IMR-90 (cell line): ENCODE results near the gene KTN1. TPM values are rescaled to one million over a fixed set of nuclear protein-coding genes. Genes with fewer than 3 reads are reported as not detected.

ENCODE experiments used
- ATAC-seq: fragments of 200-7000 bp; cut with Tn5 transposase; 2 replicates; pipeline ENCODE4 v1.9.1; 2020; ENCODE audit warnings: low read depth, mild to moderate bottlenecking, moderate library complexity
- BruUV-seq: library from RNA; stranded (reverse); fragments of 400-500 nt; replicated peaks from 2 replicates; lab custom pipeline; 2021; lab: Mats Ljungman, UMichigan
- CTCF ChIA-PET: fragments of 300-600 bp; formaldehyde crosslinking; extraction: SDS; loops from one replicate; lab custom pipeline; 2021; ENCODE audit warnings: antibody characterized with exemption; lab: Yijun Ruan, JAX
- POLR2A ChIA-PET: fragments of 300-600 bp; sonication (Branson Sonifier 250); formaldehyde crosslinking; loops from one replicate; lab custom pipeline; 2022; ENCODE audit warnings: antibody characterized with exemption; ENCODE audit not compliant: unreplicated experiment; lab: Charles Lee
- DNase-seq: peaks from one replicate; pipeline ENCODE4 v3.0.0; 2013
- H2AFZ ChIP-seq: replicated peaks from 2 replicates; pipeline ENCODE3; 2013; ENCODE audit warnings: low read length, mild to moderate bottlenecking; ENCODE audit not compliant: poor library complexity
- H2AK5ac ChIP-seq: 2 replicates; pipeline ENCODE4 v1.6.1; 2013; ENCODE audit warnings: low read depth, low read length, inconsistent platforms
- H2AK9ac ChIP-seq: replicated peaks from 2 replicates; pipeline ENCODE3; 2013; ENCODE audit warnings: mild to moderate bottlenecking, low read depth, low read length, moderate library complexity; ENCODE audit not compliant: poor library complexity
- H2BK120ac ChIP-seq: 2 replicates; pipeline ENCODE4 v1.6.1; 2013; ENCODE audit warnings: low read depth, low read length, inconsistent platforms
- H2BK15ac ChIP-seq: 3 replicates; pipeline ENCODE4 v1.6.1; 2013; ENCODE audit warnings: low read depth, low read length, inconsistent platforms
- H2BK20ac ChIP-seq: 2 replicates; pipeline ENCODE4 v1.6.1; 2013; ENCODE audit warnings: low read depth, mild to moderate bottlenecking, inconsistent platforms, low read length, moderate library complexity
- H2BK5ac ChIP-seq: 2 replicates; pipeline ENCODE4 v1.6.1; 2013; ENCODE audit warnings: mild to moderate bottlenecking, low read depth, low read length, inconsistent platforms; ENCODE audit not compliant: poor library complexity, severe bottlenecking
- H3K14ac ChIP-seq: replicated peaks from 2 replicates; pipeline ENCODE4 v1.6.1; 2013; ENCODE audit warnings: low read depth, low read length, inconsistent platforms
- H3K18ac ChIP-seq: 2 replicates; pipeline ENCODE4 v1.6.1; 2013; ENCODE audit warnings: low read depth, low read length, control low read depth
- H3K23ac ChIP-seq: 2 replicates; pipeline ENCODE4 v1.6.1; 2013; ENCODE audit warnings: low read depth, low read length, inconsistent platforms
- H3K27ac ChIP-seq: 2 replicates; pipeline ENCODE4 v1.5.1; 2013; ENCODE audit warnings: mild to moderate bottlenecking, control low read depth, low read length; ENCODE audit not compliant: insufficient read depth
- H3K27me3 ChIP-seq: 2 replicates; pipeline ENCODE4 v1.6.1; 2013; ENCODE audit warnings: low read length; ENCODE audit not compliant: control insufficient read depth, insufficient read depth
- H3K36me3 ChIP-seq: 2 replicates; pipeline ENCODE4 v1.6.1; 2013; ENCODE audit warnings: low read length, mixed read lengths; ENCODE audit not compliant: control insufficient read depth, insufficient read depth
- H3K4ac ChIP-seq: 2 replicates; pipeline ENCODE4 v1.6.1; 2013; ENCODE audit warnings: low read depth, low read length, inconsistent platforms
- H3K4me1 ChIP-seq: 2 replicates; pipeline ENCODE4 v1.6.1; 2013; ENCODE audit warnings: low read length, mixed read lengths; ENCODE audit not compliant: control insufficient read depth, insufficient read depth
- H3K4me2 ChIP-seq: 2 replicates; pipeline ENCODE4 v1.6.1; 2013; ENCODE audit warnings: low read depth, mild to moderate bottlenecking, control low read depth, low read length, moderate library complexity
- H3K4me3 ChIP-seq: 2 replicates; pipeline ENCODE4 v1.5.1; 2013; ENCODE audit warnings: low read depth, mild to moderate bottlenecking, control low read depth, low read length, moderate library complexity; ENCODE audit not compliant: insufficient read depth
- H3K56ac ChIP-seq: 2 replicates; pipeline ENCODE4 v1.6.1; 2013; ENCODE audit warnings: low read length, inconsistent platforms; ENCODE audit not compliant: insufficient read depth; ENCODE audit errors: extremely low read depth
- H3K79me1 ChIP-seq, 2 experiments: 2 replicates each; pipeline ENCODE4 v1.6.1; 2013; ENCODE audit warnings: low read length in 2 of 2, inconsistent platforms in 1 of 2, low read depth in 1 of 2
- H3K9ac ChIP-seq: 2 replicates; pipeline ENCODE4 v1.6.1; 2013; ENCODE audit warnings: low read depth, low read length, control low read depth
- H3K9me1 ChIP-seq: 2 replicates; pipeline ENCODE4 v1.6.1; 2013; ENCODE audit warnings: low read length, inconsistent platforms; ENCODE audit not compliant: insufficient read depth
- H3K9me3 ChIP-seq: 2 replicates; pipeline ENCODE4 v1.6.1; 2013; ENCODE audit warnings: low read length; ENCODE audit not compliant: control insufficient read depth, insufficient read depth
- H4K20me1 ChIP-seq: 2 replicates; pipeline ENCODE4 v1.6.1; 2013; ENCODE audit warnings: low read length, inconsistent platforms; ENCODE audit not compliant: insufficient read depth
- H4K5ac ChIP-seq: 2 replicates; pipeline ENCODE4 v1.6.1; 2013; ENCODE audit warnings: mild to moderate bottlenecking, low read depth, low read length, control low read depth
- H4K8ac ChIP-seq, 2 experiments: 2 replicates each; pipeline ENCODE4 v1.6.1; 2013; ENCODE audit warnings: low read depth in 2 of 2, low read length in 2 of 2, control low read depth in 1 of 2, inconsistent platforms in 1 of 2
- H4K91ac ChIP-seq: 2 replicates; pipeline ENCODE4 v1.6.1; 2013; ENCODE audit warnings: low read depth, low read length, inconsistent platforms; ENCODE audit not compliant: insufficient read depth
- FOS ChIP-seq: fragments of 150-350 bp; IDR thresholded peaks from 2 replicates; pipeline ENCODE4 v1.6.1; 2016; ENCODE audit warnings: low read depth, low read length
- SMC3 ChIP-seq: fragments of 150-350 bp; IDR thresholded peaks from 2 replicates; pipeline ENCODE4 v1.6.1; 2016; ENCODE audit warnings: low read depth, mild to moderate bottlenecking, antibody characterized with exemption, low read length, moderate library complexity
- WGBS, 2 experiments: methylation state at CpG; one replicate each; pipeline versions ENCODE4 v1.1.5 to v1.1.7; 2013; ENCODE audit warnings: missing lambda C conversion rate in 2 of 2; ENCODE audit not compliant: insufficient read length in 1 of 2; ENCODE audit errors: extremely low coverage in 2 of 2; 5-methylcytosine and 5-hydroxymethylcytosine counted together
- dilution Hi-C: fragments of 300-500 bp; cut with HindIII; formaldehyde crosslinking; loops from one replicate; pipeline ENCODE4 v1.14.3; 2018; ENCODE audit warnings: low sequenced_read_pairs; ENCODE audit not compliant: unreplicated experiment
- in situ Hi-C: fragments of 300-500 bp; cut with MboI; formaldehyde crosslinking; loops from 3 replicates; pipeline ENCODE4 v1.14.3; 2019; ENCODE audit warnings: low sequenced_read_pairs, inconsistent platforms, mixed read lengths
- intact Hi-C: fragments of 100-400 bp; cut with micrococcal nuclease; formaldehyde crosslinking; loops from 2 replicates; pipeline ENCODE4 v1.10.0; 2022
- polyA plus RNA-seq, 3 experiments: library from polyadenylated mRNA; depleted of rRNA; stranded (reverse); fragments of >200 nt; gene quantifications; 2 replicates each; pipeline ENCODE4 v1.2.3, GENCODE V29; 2012; ENCODE audit warnings: low replicate concordance in 1 of 3
- total RNA-seq: library from RNA; depleted of rRNA; stranded (reverse); fragments of >200 nt; gene quantifications from 2 replicates; pipeline ENCODE4 v1.2.3, GENCODE V29; 2012

Gene KTN1
- total and polyA plus RNA-seq, 2 of the 4 experiments (the other 2 are of a cell fraction): 42.1 to 57.2 TPM

GRCh38 chr14:55585854-55586253, 5.8 kb downstream of the KTN1 start:
- no peak overlapping the region for H4K5ac ChIP-seq
- no peak overlapping the region for H3K4me3 ChIP-seq
- peak overlapping the region; percentile 87; the same call in 1 of the 2 replicates for H3K18ac ChIP-seq
- H2AFZ ChIP-seq: no peak overlapping the region
- H3K56ac ChIP-seq: no peak overlapping the region
- in situ Hi-C loops (no loop called here), dilution Hi-C loops (no loop called here), intact Hi-C loops (loop anchor here (2.0 kb wide), 1 partner anchor 139 kb away; no protein-coding TSS in a partner anchor)
- H2BK15ac ChIP-seq: no peak overlapping the region
- no peak overlapping the region for H4K8ac ChIP-seq
- no peaks in the 10 kb centered on the region for H3K9me3 ChIP-seq
- BruUV-seq: no TSS peak
- H2AK5ac ChIP-seq: no peak overlapping the region
- TF ChIP-seq FOS (peak; percentile 49; the same call in 1 of the 2 replicates), SMC3 (no peak)
- H2BK120ac ChIP-seq: no peak overlapping the region
- peak; percentile 73 for DNase-seq
- no CpG with 5 or more reads among the region's 2 CpGs for WGBS, 2 experiments
- H3K27ac ChIP-seq: no peak overlapping the region
- H3K14ac ChIP-seq: no peak overlapping the region
- POLR2A ChIA-PET: no interaction called here
- no peak overlapping the region for H2BK5ac ChIP-seq
- peak; percentile 25 for ATAC-seq
- H3K9ac ChIP-seq: no peak overlapping the region
- no peak overlapping the region for H3K4ac ChIP-seq
- H4K20me1 ChIP-seq: peaks cover 85% of the 10 kb centered on the region
- no peak overlapping the region for H2AK9ac ChIP-seq
- no peak overlapping the region for H4K91ac ChIP-seq
- H3K4me1 ChIP-seq: peaks cover 15% of the 10 kb centered on the region
- peaks cover 14 to 69% of the 10 kb centered on the region in 2 experiments for H3K79me1 ChIP-seq
- no peaks in the 10 kb centered on the region for H3K27me3 ChIP-seq
- H3K9me1 ChIP-seq: peaks cover 28% of the 10 kb centered on the region
- CTCF ChIA-PET: no interaction called here
- peak overlapping the region; percentile 80 for H3K4me2 ChIP-seq
- H3K23ac ChIP-seq: no peak overlapping the region
- H3K36me3 ChIP-seq: no peaks in the 10 kb centered on the region
- no peak overlapping the region for H2BK20ac ChIP-seq
